SK-N-SH (cell line): ENCODE measurements around the gene SFSWAP. TPM values are rescaled to one million over a fixed set of nuclear protein-coding genes. Genes with fewer than 3 reads are reported as not detected.

Source experiments
- CTCF ChIA-PET: fragments of 300-600, 350-600 bp; formaldehyde crosslinking; extraction: SDS; loops from one replicate; lab custom pipeline; 2021; lab: Yijun Ruan, JAX
- POLR2A ChIA-PET: fragments of 350-600 bp; sonication (Branson Sonifier 250); formaldehyde crosslinking; extraction: SDS; loops from one replicate; lab custom pipeline; 2020; ENCODE audit warnings: antibody characterized with exemption, inconsistent platforms; lab: Yijun Ruan, JAX
- DNase-seq: peaks from one replicate; pipeline ENCODE4 v3.0.0; 2012
- H2AFZ ChIP-seq: fragments of 200-600 bp; sonication (generic); 2 replicates; pipeline ENCODE4 v1.8.1; 2016; ENCODE audit warnings: antibody characterized with exemption, mild to moderate bottlenecking, low read depth
- H3F3A ChIP-seq: fragments of 200-600 bp; sonication (generic); replicated peaks from 2 replicates; pipeline ENCODE3; 2016; ENCODE audit warnings: antibody characterized with exemption, mild to moderate bottlenecking; ENCODE audit not compliant: insufficient read depth
- H3K27ac ChIP-seq, 2 experiments: fragments of 200-500 bp in 1 of 2; fragments of 200-600 bp in 1 of 2; sonication (Bioruptor generic) in 1 of 2; sonication (generic), shearing (Covaris generic) in 1 of 2; 2 replicates each; pipeline versions ENCODE4 v1.5.1 to v1.6.1; 2014 to 2016; ENCODE audit warnings: low read depth in 2 of 2, inconsistent platforms in 1 of 2, low read length in 1 of 2, mild to moderate bottlenecking in 1 of 2, mixed read lengths in 1 of 2
- H3K27me3 ChIP-seq: fragments of 200-600 bp; sonication (generic), shearing (Covaris generic); 2 replicates; pipeline ENCODE4 v1.6.1; 2016; ENCODE audit warnings: mixed run types; ENCODE audit not compliant: insufficient read depth
- H3K36me3 ChIP-seq, 2 experiments: fragments of 200-500 bp in 1 of 2; fragments of 200-600 bp in 1 of 2; sonication (Bioruptor generic) in 1 of 2; sonication (generic) in 1 of 2; replicated peaks in 1 of 2; 2 replicates each; pipeline versions ENCODE3 to v1.5.1; 2014 to 2016; ENCODE audit warnings: low read length in 1 of 2, mild to moderate bottlenecking in 1 of 2; ENCODE audit not compliant: insufficient read depth in 2 of 2, control insufficient read depth in 1 of 2
- H3K4me1 ChIP-seq, 2 experiments: fragments of 200-500 bp in 1 of 2; fragments of 200-600 bp in 1 of 2; sonication (Bioruptor generic) in 1 of 2; sonication (generic), shearing (Covaris generic) in 1 of 2; 2 replicates each; pipeline versions ENCODE4 v1.5.1 to v1.6.1; 2014 to 2016; ENCODE audit warnings: low read depth in 1 of 2, low read length in 1 of 2, mixed run types in 1 of 2; ENCODE audit not compliant: insufficient read depth in 2 of 2, control insufficient read depth in 1 of 2
- H3K4me2 ChIP-seq: fragments of 200-600 bp; sonication (generic), shearing (Covaris generic); 2 replicates; pipeline ENCODE4 v1.6.1; 2017; ENCODE audit warnings: mixed run types
- H3K4me3 ChIP-seq, 2 experiments: fragments of 200-500 bp in 1 of 2; fragments of 200-600 bp in 1 of 2; sonication (Bioruptor generic) in 1 of 2; sonication (generic), shearing (Covaris generic) in 1 of 2; 2 replicates each; pipeline versions ENCODE4 v1.5.1 to v1.8.1; 2014 to 2016; ENCODE audit warnings: low read depth in 2 of 2, inconsistent platforms in 1 of 2, low read length in 1 of 2, mild to moderate bottlenecking in 1 of 2, mixed read lengths in 1 of 2, moderate library complexity in 1 of 2
- H3K79me2 ChIP-seq: fragments of 200-600 bp; sonication (generic); 2 replicates; pipeline ENCODE4 v1.8.1; 2017; ENCODE audit warnings: mild to moderate bottlenecking; ENCODE audit not compliant: insufficient read depth
- H3K9ac ChIP-seq: fragments of 200-600 bp; sonication (generic); 2 replicates; pipeline ENCODE4 v1.6.1; 2017; ENCODE audit warnings: mixed run types
- H3K9me2 ChIP-seq: fragments of 200-600 bp; sonication (generic); 2 replicates; pipeline ENCODE4 v1.6.1; 2017; ENCODE audit warnings: mixed run types
- H3K9me3 ChIP-seq: fragments of 200-600 bp; sonication (generic); 2 replicates; pipeline ENCODE4 v1.6.1; 2017; ENCODE audit warnings: mixed run types, mild to moderate bottlenecking, moderate library complexity
- H4K20me1 ChIP-seq: fragments of 200-600 bp; sonication (generic); 2 replicates; pipeline ENCODE4 v1.6.1; 2017; ENCODE audit warnings: mild to moderate bottlenecking, mixed run types; ENCODE audit not compliant: insufficient read depth
- EZH2phosphoT487 ChIP-seq: fragments of 200-600 bp; sonication (generic); IDR thresholded peaks from 2 replicates; pipeline ENCODE4 v1.6.1; 2017; ENCODE audit warnings: low read depth, mixed run types, mild to moderate bottlenecking, antibody characterized with exemption, moderate library complexity, borderline replicate concordance
- FOSL2 ChIP-seq: IDR thresholded peaks from 2 replicates; pipeline ENCODE4 v1.4.0; 2012; ENCODE audit warnings: low read depth, mild to moderate bottlenecking, moderate library complexity, borderline replicate concordance
- FOXJ3 ChIP-seq: sonication (generic); formaldehyde crosslinking; IDR thresholded peaks from 2 replicates; pipeline ENCODE4 v1.5.1; 2020; ENCODE audit warnings: mild to moderate bottlenecking, missing genetic modification reagents
- FOXM1 ChIP-seq: IDR thresholded peaks from 2 replicates; pipeline ENCODE4 v1.4.0; 2012; ENCODE audit warnings: low read depth, mild to moderate bottlenecking
- GABPA ChIP-seq: IDR thresholded peaks from 2 replicates; pipeline ENCODE4 v1.4.0; 2012; ENCODE audit warnings: low read depth, mild to moderate bottlenecking
- GATA2 ChIP-seq: sonication (generic); formaldehyde crosslinking; IDR thresholded peaks from 2 replicates; pipeline ENCODE4 v1.5.0; 2020; ENCODE audit warnings: mild to moderate bottlenecking, missing genetic modification reagents
- IRF3 ChIP-seq: fragments of 150-350 bp; IDR thresholded peaks from 2 replicates; pipeline ENCODE4 v1.6.1; 2016; ENCODE audit warnings: mild to moderate bottlenecking, low read depth, low read length
- JUND ChIP-seq: IDR thresholded peaks from 2 replicates; pipeline ENCODE4 v1.4.0; 2012
- MAX ChIP-seq: IDR thresholded peaks from 2 replicates; pipeline ENCODE4 v1.4.0; 2012; ENCODE audit warnings: low read depth
- MEF2A ChIP-seq: IDR thresholded peaks from 2 replicates; pipeline ENCODE4 v1.4.0; 2012; ENCODE audit warnings: low read depth, borderline replicate concordance
- MXI1 ChIP-seq: IDR thresholded peaks from 2 replicates; pipeline ENCODE4 v1.6.1; 2012; ENCODE audit warnings: mild to moderate bottlenecking, low read depth, low read length, improper control_type of control experiment
- NRF1 ChIP-seq: IDR thresholded peaks from 2 replicates; pipeline ENCODE4 v1.6.1; 2012; ENCODE audit warnings: low read depth, mild to moderate bottlenecking, low read length
- PBX3 ChIP-seq: IDR thresholded peaks from 2 replicates; pipeline ENCODE4; 2012
- POLR2AphosphoS5 ChIP-seq: IDR thresholded peaks from 2 replicates; pipeline ENCODE4 v1.6.1; 2012; ENCODE audit warnings: low read depth, low read length
- RAD21 ChIP-seq: IDR thresholded peaks from 2 replicates; pipeline ENCODE4 v1.6.1; 2012; ENCODE audit warnings: mild to moderate bottlenecking, low read length
- RCOR1 ChIP-seq: fragments of 150-350 bp; IDR thresholded peaks from 2 replicates; pipeline ENCODE4 v1.6.1; 2017; ENCODE audit warnings: antibody characterized with exemption, low read length
- SIN3A ChIP-seq: IDR thresholded peaks from 2 replicates; pipeline ENCODE4 v1.6.1; 2012; ENCODE audit warnings: low read depth, mild to moderate bottlenecking, low read length, moderate library complexity, borderline replicate concordance
- TAF1 ChIP-seq: IDR thresholded peaks from 2 replicates; pipeline ENCODE4 v1.6.1; 2012; ENCODE audit warnings: low read depth, mild to moderate bottlenecking, low read length, moderate library complexity, borderline replicate concordance
- TEAD4 ChIP-seq: IDR thresholded peaks from 2 replicates; pipeline ENCODE4 v1.4.0; 2012; ENCODE audit warnings: mild to moderate bottlenecking, borderline replicate concordance; ENCODE audit not compliant: insufficient read depth
- USF1 ChIP-seq: IDR thresholded peaks from 2 replicates; pipeline ENCODE4 v1.4.0; 2012; ENCODE audit warnings: low read depth, borderline replicate concordance
- USF2 ChIP-seq: fragments of 150-350 bp; IDR thresholded peaks from 2 replicates; pipeline ENCODE4 v1.6.1; 2017; ENCODE audit warnings: antibody characterized with exemption, low read length, low read depth, borderline replicate concordance
- WGBS: methylation state at CpG from one replicate; pipeline ENCODE4 v1.1.6; 2017; ENCODE audit warnings: low lambda C conversion rate; 5-methylcytosine and 5-hydroxymethylcytosine counted together
- polyA plus RNA-seq, 3 experiments: library from polyadenylated mRNA; depleted of rRNA; stranded (reverse); fragments of >200 nt; gene quantifications; 2 replicates each; pipeline ENCODE4 v1.2.3, GENCODE V29; 2012

The SFSWAP gene
- polyA plus RNA-seq, 1 of the 3 experiments (the other 2 are of a cell fraction): 27.9 TPM

GRCh38 chr12:131801254-131801866, 90.5 kb downstream of the SFSWAP start:
- H4K20me1 ChIP-seq: no peaks in the 10 kb centered on the region
- ChIA-PET CTCF (no interaction called here), POLR2A (no interaction called here)
- H3F3A ChIP-seq: no peaks in the 10 kb centered on the region
- no peak overlapping the region for H3K4me2 ChIP-seq
- no peak for DNase-seq
- H2AFZ ChIP-seq: no peak overlapping the region
- peaks cover 0 to 3% of the 10 kb centered on the region in 2 experiments; a peak in 1 of 4 replicates for H3K4me1 ChIP-seq
- TF ChIP-seq TEAD4: no peak
- no peak for TF ChIP-seq RCOR1
- TF ChIP-seq POLR2AphosphoS5: no peak
- TF ChIP-seq TAF1: no peak
- TF ChIP-seq JUND: no peak
- TF ChIP-seq FOSL2: no peak
- TF ChIP-seq EZH2phosphoT487: no peak
- no peak for TF ChIP-seq NRF1
- TF ChIP-seq FOXM1: no peak
- TF ChIP-seq USF2: no peak
- no peak for TF ChIP-seq RAD21
- WGBS: 82% methylated on average over 17 of the region's 35 CpGs
- no peaks in the 10 kb centered on the region for H3K79me2 ChIP-seq
- H3K4me3 ChIP-seq: no peak overlapping the region
- peaks cover 0 to 25% of the 10 kb centered on the region in 2 experiments for H3K36me3 ChIP-seq
- H3K9me3 ChIP-seq: no peaks in the 10 kb centered on the region
- no peak overlapping the region for H3K27ac ChIP-seq
- H3K9me2 ChIP-seq: no peaks in the 10 kb centered on the region
- H3K9ac ChIP-seq: no peak overlapping the region
- no peaks in the 10 kb centered on the region for H3K27me3 ChIP-seq

GRCh38 chr12:131803961-131804521, 93.2 kb downstream of the SFSWAP start:
- H3K4me3 ChIP-seq: no peak overlapping the region
- no peak for DNase-seq
- no peak overlapping the region for H3K4me2 ChIP-seq
- H4K20me1 ChIP-seq: no peaks in the 10 kb centered on the region
- no peak overlapping the region for H2AFZ ChIP-seq
- H3K27ac ChIP-seq: no peak overlapping the region
- no peaks in the 10 kb centered on the region for H3F3A ChIP-seq
- no peaks in the 10 kb centered on the region for H3K9me3 ChIP-seq
- POLR2A ChIA-PET: no interaction called here
- CTCF ChIA-PET: interaction anchor here (1.1 to 1.5 kb wide), 2 partner anchors 809 to 888 kb away, joined by 3 to 4 read pairs; no protein-coding TSS in a partner anchor
- no peaks in the 10 kb centered on the region for H3K27me3 ChIP-seq
- no peak for TF ChIP-seq EZH2phosphoT487
- no peak for TF ChIP-seq MAX
- TF ChIP-seq FOSL2: no peak
- no peak for TF ChIP-seq JUND
- no peak for TF ChIP-seq FOXJ3
- no peak for TF ChIP-seq GABPA
- TF ChIP-seq MEF2A: no peak
- TF ChIP-seq PBX3: no peak
- TF ChIP-seq FOXM1: no peak
- no peak for TF ChIP-seq IRF3
- TF ChIP-seq SIN3A: no peak
- TF ChIP-seq GATA2 (CRISPR knock-in tag): no peak
- TF ChIP-seq MXI1: no peak
- no peak for TF ChIP-seq USF1
- TF ChIP-seq NRF1: no peak
- TF ChIP-seq, all 33 proteins: peak for 0
- Histone ChIP-seq H3K79me2 (no peaks in the 10 kb centered on the region), H3K9me2 (no peaks in the 10 kb centered on the region), H3K9ac (no peak overlapping the region), H3K36me3 (peaks cover 0 to 9% of the 10 kb centered on the region in 2 experiments), H3K4me1 (peaks cover 0 to 3% of the 10 kb centered on the region in 2 experiments; a peak in 1 of 4 replicates)
- 67% methylated on average over 11 of the region's 11 CpGs for whole genome bisulfite sequencing
